PC-9 (cell line): ENCODE measurements around the gene HFM1. TPM values are rescaled to one million over a fixed set of nuclear protein-coding genes. Genes with fewer than 3 reads are reported as not detected.

Experiments
- BruUV-seq: library from RNA; stranded (reverse); fragments of 400-500 nt; replicated peaks from 2 replicates; lab custom pipeline; 2021; lab: Mats Ljungman, UMichigan
- CTCF ChIA-PET: fragments of 300-600 bp; sonication (Branson Sonifier 250); formaldehyde crosslinking; loops from one replicate; lab custom pipeline; 2022; ENCODE audit warnings: antibody characterized with exemption; lab: Charles Lee
- POLR2A ChIA-PET: fragments of 300-600 bp; sonication (Branson Sonifier 250); formaldehyde crosslinking; loops from one replicate; lab custom pipeline; 2022; ENCODE audit warnings: antibody characterized with exemption; ENCODE audit not compliant: unreplicated experiment; lab: Charles Lee
- DNase-seq, 2 experiments: peaks; one replicate each; pipeline versions ENCODE4 v3.0.0 to v3.0.0-alpha.2; 2015 to 2022; ENCODE audit warnings: mixed read lengths in 1 of 2
- H2AFZ ChIP-seq: fragments of 200-600 bp; sonication (generic); 2 replicates; pipeline ENCODE4 v1.8.1; 2017; ENCODE audit warnings: antibody characterized with exemption
- H3F3A ChIP-seq: fragments of 200-600 bp; sonication (generic); 2 replicates; pipeline ENCODE4 v1.8.1; 2017; ENCODE audit warnings: antibody characterized with exemption, mild to moderate bottlenecking, low read depth; ENCODE audit not compliant: insufficient read depth
- H3K27ac ChIP-seq: fragments of 200-600 bp; sonication (generic); 2 replicates; pipeline ENCODE4 v1.6.1; 2016; ENCODE audit warnings: mixed run types
- H3K27me3 ChIP-seq: fragments of 200-600 bp; sonication (generic); 2 replicates; pipeline ENCODE4 v1.6.1; 2016; ENCODE audit warnings: low read depth, mixed run types; ENCODE audit not compliant: insufficient read depth
- H3K36me3 ChIP-seq: fragments of 200-600 bp; sonication (generic); 2 replicates; pipeline ENCODE4 v1.6.1; 2016; ENCODE audit warnings: low read depth, mixed run types
- H3K4me1 ChIP-seq: fragments of 200-600 bp; sonication (generic); replicated peaks from 2 replicates; pipeline ENCODE4 v1.6.1; 2016; ENCODE audit warnings: mixed run types; ENCODE audit not compliant: insufficient read depth
- H3K4me2 ChIP-seq: fragments of 200-600 bp; sonication (generic); 2 replicates; pipeline ENCODE4 v1.6.1; 2017; ENCODE audit warnings: mixed run types
- H3K4me3 ChIP-seq: fragments of 200-600 bp; sonication (generic); 2 replicates; pipeline ENCODE4 v1.6.1; 2016; ENCODE audit warnings: mixed run types
- H3K79me2 ChIP-seq: fragments of 200-600 bp; sonication (generic); 2 replicates; pipeline ENCODE4 v1.6.1; 2017; ENCODE audit warnings: low read depth, mixed run types
- H3K9me2 ChIP-seq: fragments of 200-600 bp; sonication (generic); 2 replicates; pipeline ENCODE4 v1.8.1; 2017; ENCODE audit warnings: mild to moderate bottlenecking; ENCODE audit not compliant: insufficient read depth
- H3K9me3 ChIP-seq: fragments of 200-600 bp; sonication (generic); 2 replicates; pipeline ENCODE4 v1.8.1; 2016; ENCODE audit warnings: low read depth; ENCODE audit not compliant: insufficient read depth
- H4K20me1 ChIP-seq: fragments of 200-600 bp; sonication (generic); 2 replicates; pipeline ENCODE4 v1.8.1; 2017; ENCODE audit not compliant: insufficient read depth
- EZH2 ChIP-seq: fragments of 200-600 bp; sonication (generic); IDR thresholded peaks from 2 replicates; pipeline ENCODE4 v1.8.0; 2017; ENCODE audit warnings: antibody characterized with exemption, low read depth
- intact Hi-C: fragments of 100-400 bp; cut with micrococcal nuclease; formaldehyde crosslinking; loops from one replicate; pipeline ENCODE4 v1.10.0; 2022; ENCODE audit not compliant: unreplicated experiment
- total RNA-seq: library from RNA; stranded (reverse); gene quantifications from 2 replicates; pipeline ENCODE4 v1.2.3, GENCODE V29; 2021
- TF ChIP-seq, protein P1 (sequence below): fragments of 200-600 bp; sonication (generic); conservative IDR thresholded peaks from 2 replicates; pipeline ENCODE4 v1.6.1; 2017; ENCODE audit warnings: mixed run types, antibody characterized with exemption, mild to moderate bottlenecking, moderate library complexity

The HFM1 gene
- total RNA-seq, 1 experiment from 2014 or later = not detected

- Histone ChIP-seq H3K27ac (no peak overlapping the region), H3K79me2 (no peaks in the 10 kb centered on the region), H3K27me3 (no peaks in the 10 kb centered on the region), H3K36me3 (no peaks in the 10 kb centered on the region), H3K9me2 (no peaks in the 10 kb centered on the region), H3K9me3 (no peaks in the 10 kb centered on the region), H2AFZ (no peak overlapping the region), H3K4me2 (no peak overlapping the region), H3K4me1 (no peaks in the 10 kb centered on the region), H3F3A (no peaks in the 10 kb centered on the region; the same call in 1 of the 2 replicates), H3K4me3 (no peak overlapping the region), H4K20me1 (no peaks in the 10 kb centered on the region)
- no TSS peak for BruUV-seq
- no peak for DNase-seq
- intact Hi-C loops = no loop called here
- TF ChIP-seq, protein P1, sequence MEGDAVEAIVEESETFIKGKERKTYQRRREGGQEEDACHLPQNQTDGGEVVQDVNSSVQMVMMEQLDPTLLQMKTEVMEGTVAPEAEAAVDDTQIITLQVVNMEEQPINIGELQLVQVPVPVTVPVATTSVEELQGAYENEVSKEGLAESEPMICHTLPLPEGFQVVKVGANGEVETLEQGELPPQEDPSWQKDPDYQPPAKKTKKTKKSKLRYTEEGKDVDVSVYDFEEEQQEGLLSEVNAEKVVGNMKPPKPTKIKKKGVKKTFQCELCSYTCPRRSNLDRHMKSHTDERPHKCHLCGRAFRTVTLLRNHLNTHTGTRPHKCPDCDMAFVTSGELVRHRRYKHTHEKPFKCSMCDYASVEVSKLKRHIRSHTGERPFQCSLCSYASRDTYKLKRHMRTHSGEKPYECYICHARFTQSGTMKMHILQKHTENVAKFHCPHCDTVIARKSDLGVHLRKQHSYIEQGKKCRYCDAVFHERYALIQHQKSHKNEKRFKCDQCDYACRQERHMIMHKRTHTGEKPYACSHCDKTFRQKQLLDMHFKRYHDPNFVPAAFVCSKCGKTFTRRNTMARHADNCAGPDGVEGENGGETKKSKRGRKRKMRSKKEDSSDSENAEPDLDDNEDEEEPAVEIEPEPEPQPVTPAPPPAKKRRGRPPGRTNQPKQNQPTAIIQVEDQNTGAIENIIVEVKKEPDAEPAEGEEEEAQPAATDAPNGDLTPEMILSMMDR = no peak
- TF ChIP-seq EZH2 = no peak
- POLR2A ChIA-PET = no interaction called here
- CTCF ChIA-PET = no interaction called here
Measured at GRCh38 chr1:91345395-91346005, 59.1 kb downstream of the HFM1 start.

- Histone ChIP-seq H3K27me3 (peaks cover 7% of the 10 kb centered on the region; the same call in 1 of the 2 replicates), H3K79me2 (no peaks in the 10 kb centered on the region), H3K9me2 (no peaks in the 10 kb centered on the region), H3K4me3 (no peak overlapping the region), H3K36me3 (no peaks in the 10 kb centered on the region), H2AFZ (no peak overlapping the region), H3K27ac (no peak overlapping the region), H3K4me1 (no peaks in the 10 kb centered on the region), H4K20me1 (no peaks in the 10 kb centered on the region), H3K4me2 (no peak overlapping the region), H3F3A (no peaks in the 10 kb centered on the region; the same call in 1 of the 2 replicates), H3K9me3 (no peaks in the 10 kb centered on the region)
- TF ChIP-seq EZH2 = no peak
- TF ChIP-seq, protein P1 = no peak
- intact Hi-C loops = no loop called here
- DNase-seq = no peak
- CTCF ChIA-PET = no interaction called here
- BruUV-seq = no TSS peak
- POLR2A ChIA-PET = no interaction called here
Measured at GRCh38 chr1:91338501-91338900, 66.1 kb downstream of the HFM1 start.

DNA sequence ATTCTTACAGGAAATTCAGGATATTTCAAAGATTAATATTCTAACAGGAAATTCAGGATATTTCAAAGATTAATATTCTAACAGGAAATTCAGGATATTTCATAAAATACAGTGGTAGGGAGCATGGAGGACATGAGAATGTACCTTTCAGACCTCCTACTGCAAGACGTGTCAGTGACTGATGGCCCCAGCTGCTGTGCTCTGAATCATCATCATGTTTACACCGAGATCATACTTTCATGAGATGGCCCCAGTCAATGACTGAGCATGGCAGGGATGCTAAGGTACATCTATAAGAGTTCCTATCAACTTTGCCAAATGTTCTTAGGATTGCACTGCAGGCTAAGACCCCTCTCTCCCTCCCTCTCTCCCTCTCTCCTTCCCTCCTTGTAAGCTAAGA, 69.0 kb downstream of the HFM1 start:
- H3K27me3 ChIP-seq = peaks cover 7% of the 10 kb centered on the region; the same call in 1 of the 2 replicates
- ChIA-PET CTCF (no interaction called here), POLR2A (no interaction called here)
- H3K36me3 ChIP-seq = no peaks in the 10 kb centered on the region
- no peaks in the 10 kb centered on the region; the same call in 1 of the 2 replicates for H3K9me2 ChIP-seq
- BruUV-seq = no TSS peak
- DNase-seq = no peak
- no peaks in the 10 kb centered on the region for H3K79me2 ChIP-seq
- H3K4me2 ChIP-seq = no peak overlapping the region
- H4K20me1 ChIP-seq = no peaks in the 10 kb centered on the region
- intact Hi-C loops = no loop called here
- no peak overlapping the region for H3K27ac ChIP-seq
- no peaks in the 10 kb centered on the region for H3F3A ChIP-seq
- TF ChIP-seq, protein P1 = no peak
- TF ChIP-seq EZH2 = no peak
- no peak overlapping the region for H2AFZ ChIP-seq
- no peak overlapping the region for H3K4me3 ChIP-seq
- 0 out of 2 replicates have a peak, but pooled peaks cover 5% of the 10 kb centered on the region for H3K9me3 ChIP-seq
- H3K4me1 ChIP-seq = no peaks in the 10 kb centered on the region
